Measurements from ENCODE around the gene RGS7. TPM values are rescaled to one million over a fixed set of nuclear protein-coding genes. Genes with fewer than 3 reads are reported as not detected.

RGS7 gene
- total RNA-seq, 1 donor from 2014 or later = 0.18 TPM

- no peaks in the 10 kb centered on the region for H3K36me3 Mint-ChIP-seq (ENCODE audit: low read depth, unreplicated experiment)
- Histone ChIP-seq H3K4me3 (ENCODE audit: insufficient read depth, low read depth, low read length) (no peak overlapping the region), H3K27me3 (ENCODE audit: insufficient read depth, low read length) (no peaks in the 10 kb centered on the region), H3K9ac (ENCODE audit: low read length) (no peak overlapping the region), H3K4me2 (ENCODE audit: low read length) (no peak overlapping the region), H3K9me3 (ENCODE audit: insufficient read depth, low read depth, low read length) (no peaks in the 10 kb centered on the region), H4K20me1 (ENCODE audit: insufficient read depth, low read length) (no peaks in the 10 kb centered on the region), H2AFZ (ENCODE audit: low read depth, low read length) (no peak overlapping the region), H3K27ac (ENCODE audit: low read depth, low read length) (no peak overlapping the region), H3K4me1 (ENCODE audit: insufficient read depth, low read length) (no peaks in the 10 kb centered on the region), H3K79me2 (ENCODE audit: insufficient read depth, low read length) (no peaks in the 10 kb centered on the region), H3K36me3 (ENCODE audit: insufficient read depth, low read length) (no peaks in the 10 kb centered on the region)
- H3K27me3 Mint-ChIP-seq (ENCODE audit: low read depth, unreplicated experiment) = no peaks in the 10 kb centered on the region
- DNase-seq (ENCODE audit: low read depth) (no peak), FAIRE-seq (no peak)
- TF ChIP-seq CTCF (IDR thresholded peaks at IDR 0.05; ENCODE audit: insufficient read depth, low read depth, low read length) (no peak), EZH2 (IDR thresholded peaks at IDR 0.05; ENCODE audit: insufficient read depth, low read length) (no peak)
- H3K27ac Mint-ChIP-seq (ENCODE audit: unreplicated experiment) = no peak overlapping the region
- no peak overlapping the region for H3K4me3 Mint-ChIP-seq (ENCODE audit: unreplicated experiment)
- no peaks in the 10 kb centered on the region for H3K9me3 Mint-ChIP-seq (ENCODE audit: unreplicated experiment)
- no peaks in the 10 kb centered on the region for H3K4me1 Mint-ChIP-seq (ENCODE audit: low read depth, unreplicated experiment)
Measured at GRCh38 chr1:240931031-240931430, 426.0 kb downstream of the RGS7 start.

- Mint-ChIP-seq H3K4me3 (ENCODE audit: unreplicated experiment) (no peak overlapping the region), H3K27ac (ENCODE audit: unreplicated experiment) (no peak overlapping the region), H3K4me1 (ENCODE audit: low read depth, unreplicated experiment) (no peaks in the 10 kb centered on the region), H3K36me3 (ENCODE audit: low read depth, unreplicated experiment) (no peaks in the 10 kb centered on the region), H3K27me3 (ENCODE audit: low read depth, unreplicated experiment) (no peaks in the 10 kb centered on the region), H3K9me3 (ENCODE audit: unreplicated experiment) (no peaks in the 10 kb centered on the region)
- FAIRE-seq (no peak), DNase-seq (ENCODE audit: low read depth) (no peak)
- H3K9me3 ChIP-seq (ENCODE audit: insufficient read depth, low read depth, low read length) = no peaks in the 10 kb centered on the region
- no peak overlapping the region for H3K4me3 ChIP-seq (ENCODE audit: insufficient read depth, low read depth, low read length)
- H3K36me3 ChIP-seq (ENCODE audit: insufficient read depth, low read length) = no peaks in the 10 kb centered on the region
- no peak overlapping the region for H2AFZ ChIP-seq (ENCODE audit: low read depth, low read length)
- TF ChIP-seq CTCF (IDR thresholded peaks at IDR 0.05; ENCODE audit: insufficient read depth, low read depth, low read length) (no peak), EZH2 (IDR thresholded peaks at IDR 0.05; ENCODE audit: insufficient read depth, low read length) (no peak)
- no peaks in the 10 kb centered on the region for H3K27me3 ChIP-seq (ENCODE audit: insufficient read depth, low read length)
- H3K4me2 ChIP-seq (ENCODE audit: low read length) = no peak overlapping the region
- no peak overlapping the region for H3K27ac ChIP-seq (ENCODE audit: low read depth, low read length)
- no peaks in the 10 kb centered on the region for H3K79me2 ChIP-seq (ENCODE audit: insufficient read depth, low read length)
- no peak overlapping the region for H3K9ac ChIP-seq (ENCODE audit: low read length)
- no peaks in the 10 kb centered on the region for H3K4me1 ChIP-seq (ENCODE audit: insufficient read depth, low read length)
- no peaks in the 10 kb centered on the region for H4K20me1 ChIP-seq (ENCODE audit: insufficient read depth, low read length)
Measured at GRCh38 chr1:240928265-240928664, 428.7 kb downstream of the RGS7 start.

GRCh38 chr1:240927821-240928220, 429.2 kb downstream of the RGS7 start:
- Mint-ChIP-seq H3K4me1 (ENCODE audit: low read depth, unreplicated experiment) (no peaks in the 10 kb centered on the region), H3K27ac (ENCODE audit: unreplicated experiment) (no peak overlapping the region), H3K9me3 (ENCODE audit: unreplicated experiment) (no peaks in the 10 kb centered on the region), H3K36me3 (ENCODE audit: low read depth, unreplicated experiment) (no peaks in the 10 kb centered on the region), H3K4me3 (ENCODE audit: unreplicated experiment) (no peak overlapping the region), H3K27me3 (ENCODE audit: low read depth, unreplicated experiment) (no peaks in the 10 kb centered on the region)
- no peaks in the 10 kb centered on the region for H3K27me3 ChIP-seq (ENCODE audit: insufficient read depth, low read length)
- H3K4me2 ChIP-seq (ENCODE audit: low read length) = no peak overlapping the region
- H3K4me1 ChIP-seq (ENCODE audit: insufficient read depth, low read length) = no peaks in the 10 kb centered on the region
- TF ChIP-seq CTCF (IDR thresholded peaks at IDR 0.05; ENCODE audit: insufficient read depth, low read depth, low read length) (no peak), EZH2 (IDR thresholded peaks at IDR 0.05; ENCODE audit: insufficient read depth, low read length) (no peak)
- FAIRE-seq (no peak), DNase-seq (ENCODE audit: low read depth) (no peak)
- H3K9me3 ChIP-seq (ENCODE audit: insufficient read depth, low read depth, low read length) = no peaks in the 10 kb centered on the region
- no peaks in the 10 kb centered on the region for H4K20me1 ChIP-seq (ENCODE audit: insufficient read depth, low read length)
- no peak overlapping the region for H3K27ac ChIP-seq (ENCODE audit: low read depth, low read length)
- no peak overlapping the region for H3K9ac ChIP-seq (ENCODE audit: low read length)
- no peak overlapping the region for H3K4me3 ChIP-seq (ENCODE audit: insufficient read depth, low read depth, low read length)
- H3K79me2 ChIP-seq (ENCODE audit: insufficient read depth, low read length) = no peaks in the 10 kb centered on the region
- H2AFZ ChIP-seq (ENCODE audit: low read depth, low read length) = no peak overlapping the region
- H3K36me3 ChIP-seq (ENCODE audit: insufficient read depth, low read length) = no peaks in the 10 kb centered on the region

Data from astrocyte (in vitro differentiated cells and primary cell).